HG03097 (cell line): ENCODE measurements around the gene RGS7.
"Not testable (repeated sequence)": the region's sequence is repeated elsewhere in the genome, so short reads cannot be mapped to it uniquely, and the experiment has no call there.

ENCODE experiments used
- ATAC-seq: cut with Tn5 transposase; IDR thresholded peaks from one replicate; pipeline ENCODE4 v1.9.1; 2021; ENCODE audit not compliant: unreplicated experiment, low FRiP score

The RGS7 gene

GRCh38 chr1:241143765-241144442 lies 213.1 kb downstream of the RGS7 start:
- no peak for ATAC-seq

- ATAC-seq: no peak
Observed at GRCh38 chr1:241142493-241142892, 214.5 kb downstream of the RGS7 start.

DNA sequence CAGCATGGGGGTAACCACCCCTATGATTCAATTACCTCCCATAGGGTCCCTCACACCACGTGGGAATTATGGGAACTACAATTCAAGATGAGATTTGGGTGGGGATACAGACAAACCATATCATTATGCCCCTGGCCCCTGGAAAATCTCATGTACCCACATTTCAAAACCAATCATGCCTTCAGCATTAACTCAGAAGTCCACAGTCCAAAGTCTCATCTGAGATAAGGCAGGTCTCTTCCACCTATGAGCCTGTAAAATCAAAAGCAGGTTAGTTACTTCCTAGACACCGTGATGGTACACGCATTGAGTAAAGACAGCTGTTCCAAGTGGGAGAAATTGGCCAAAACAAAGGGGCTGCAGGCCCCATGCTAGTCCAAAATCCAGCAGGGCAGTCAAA lies 215.4 kb downstream of the RGS7 start:
- not testable (repeated sequence) for ATAC-seq

- ATAC-seq: no peak
Observed at GRCh38 chr1:241140670-241141069, 216.3 kb downstream of the RGS7 start.

DNA sequence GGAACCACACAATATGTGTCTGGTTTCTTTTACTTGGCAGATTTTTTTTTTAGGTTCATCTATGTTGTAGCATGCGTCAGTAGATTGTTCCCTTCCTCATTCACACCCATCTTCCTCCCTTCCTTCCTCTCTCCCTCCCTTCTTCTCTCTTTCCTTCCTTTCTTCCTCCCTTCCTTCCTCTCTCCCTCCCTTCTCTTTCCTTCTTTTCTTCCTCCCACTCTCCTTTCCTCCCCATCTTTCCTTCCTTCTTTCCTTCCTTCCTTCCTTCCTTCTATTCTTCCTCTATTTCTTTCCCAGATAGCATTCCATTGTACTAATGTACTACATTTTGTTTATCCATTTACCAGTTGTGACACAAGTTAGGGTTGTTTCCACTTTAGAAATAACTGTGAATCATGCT lies 218.0 kb downstream of the RGS7 start:
- ATAC-seq: no peak

GRCh38 chr1:241138248-241138647 lies 218.8 kb downstream of the RGS7 start:
- ATAC-seq: no peak

GRCh38 chr1:241136389-241136788 lies 220.6 kb downstream of the RGS7 start:
- ATAC-seq: no peak

GRCh38 chr1:241131636-241132194 lies 225.3 kb downstream of the RGS7 start:
- no peak for ATAC-seq

DNA sequence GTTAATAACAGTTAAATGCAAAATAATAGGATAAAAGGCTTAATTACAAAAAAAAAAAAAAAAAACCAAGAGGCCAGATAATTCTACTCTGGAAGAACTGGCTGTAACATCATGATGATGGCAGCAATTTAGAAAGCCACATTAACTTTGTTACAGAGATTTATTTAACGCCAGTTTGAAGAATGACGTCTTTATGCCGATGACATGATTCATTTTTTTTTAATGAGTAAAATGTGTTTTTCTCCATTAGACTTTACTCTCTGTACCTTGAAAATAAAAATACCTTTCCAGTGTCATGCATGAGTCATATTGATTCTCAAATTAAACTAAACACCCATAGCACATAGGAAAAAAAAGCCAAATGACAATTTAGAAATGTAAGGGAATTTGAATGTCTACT lies 226.1 kb downstream of the RGS7 start:
- ATAC-seq: no peak

- no peak for ATAC-seq
Observed at GRCh38 chr1:241129207-241129960, 227.6 kb downstream of the RGS7 start.

- ATAC-seq: no peak
Observed at GRCh38 chr1:241125286-241125685, 231.7 kb downstream of the RGS7 start.

DNA sequence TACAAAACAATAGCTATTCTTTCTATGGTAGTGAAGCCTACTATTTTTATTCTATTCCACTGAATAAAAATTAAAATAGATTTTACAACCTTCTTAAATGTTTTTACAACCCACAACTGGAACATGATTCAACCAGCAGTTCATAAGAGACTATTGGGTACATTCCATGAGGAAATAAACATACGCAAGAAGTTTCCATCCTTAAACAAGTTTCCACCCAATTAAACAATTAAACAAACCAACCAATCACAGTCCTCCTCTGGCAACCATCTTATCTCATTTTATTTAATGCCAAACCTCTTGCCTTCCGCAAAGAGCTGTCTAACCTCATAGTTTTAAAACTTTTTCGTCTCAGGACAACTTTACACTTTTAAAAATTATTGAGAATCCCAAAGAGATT lies 239.0 kb downstream of the RGS7 start:
- no peak for ATAC-seq

DNA sequence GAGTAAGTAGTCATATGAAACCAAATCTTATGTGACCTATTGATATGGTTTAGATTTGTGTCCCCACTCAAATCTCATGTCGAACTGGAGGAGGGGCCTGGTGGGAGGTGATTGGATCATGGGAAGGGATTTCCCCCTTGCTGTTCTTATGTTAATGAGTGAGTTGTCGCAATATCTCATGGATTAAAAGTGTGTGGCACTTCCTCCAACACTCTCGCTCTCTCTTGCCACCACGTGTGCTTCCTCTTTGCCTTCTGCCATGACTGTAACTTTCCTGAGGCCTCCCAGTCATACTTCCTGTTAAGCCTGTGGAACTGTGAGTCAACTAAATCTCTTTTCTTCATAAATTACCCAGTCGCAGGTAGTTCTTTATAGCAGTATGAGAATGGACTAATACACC lies 241.2 kb downstream of the RGS7 start:
- ATAC-seq: no peak

DNA sequence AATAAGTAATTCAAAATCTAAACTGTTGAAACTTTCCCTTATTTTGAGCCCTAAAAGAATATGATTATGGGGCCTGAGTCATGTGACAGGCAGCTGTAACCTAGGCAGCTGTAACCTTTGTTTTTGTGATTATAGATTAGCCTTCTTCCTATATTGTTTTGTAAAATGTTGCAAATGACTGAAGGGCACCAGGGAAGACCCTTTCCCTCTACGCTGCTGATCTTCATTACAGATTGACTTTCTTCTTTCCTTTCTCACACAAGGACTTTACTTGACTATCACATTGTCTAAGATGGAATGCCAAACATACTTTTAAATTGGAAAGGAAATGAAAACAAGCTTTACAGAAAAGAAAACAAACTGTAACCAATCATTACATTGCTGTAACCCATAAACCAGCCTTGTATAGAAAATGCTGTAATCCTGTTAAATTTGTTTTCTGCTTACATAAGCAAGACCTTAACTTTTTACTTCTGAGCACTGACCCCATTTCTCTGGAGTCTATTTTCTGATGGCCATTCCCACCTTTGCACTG lies 242.2 kb downstream of the RGS7 start:
- no peak for ATAC-seq

GRCh38 chr1:241113557-241113956 lies 243.4 kb downstream of the RGS7 start:
- no peak for ATAC-seq

DNA sequence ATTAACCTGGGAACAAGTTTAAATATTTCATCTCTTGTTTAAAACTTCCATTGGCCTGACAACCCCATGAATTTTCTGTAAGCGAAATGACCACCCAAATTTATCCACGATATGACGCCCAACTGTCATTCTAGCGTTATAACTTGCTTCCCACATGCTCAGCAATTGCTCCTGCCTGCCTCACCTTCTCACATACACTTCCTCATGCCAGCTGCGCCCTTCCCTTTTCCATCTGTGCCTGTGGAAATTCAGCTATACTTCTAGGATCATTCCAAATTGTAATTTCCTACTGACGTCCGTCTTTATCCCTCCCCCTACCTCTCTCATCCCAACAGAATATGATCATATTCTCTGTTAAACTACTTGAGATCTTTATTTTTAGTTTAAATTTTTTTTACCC lies 248.0 kb downstream of the RGS7 start:
- no peak for ATAC-seq

- no peak for ATAC-seq
Observed at GRCh38 chr1:241105147-241105546, 251.9 kb downstream of the RGS7 start.

- ATAC-seq: no peak
Observed at GRCh38 chr1:241102664-241103063, 254.3 kb downstream of the RGS7 start.

- no peak for ATAC-seq
Observed at GRCh38 chr1:241101622-241102021, 255.4 kb downstream of the RGS7 start.

- ATAC-seq: no peak
Observed at GRCh38 chr1:241097479-241097878, 259.5 kb downstream of the RGS7 start.

DNA sequence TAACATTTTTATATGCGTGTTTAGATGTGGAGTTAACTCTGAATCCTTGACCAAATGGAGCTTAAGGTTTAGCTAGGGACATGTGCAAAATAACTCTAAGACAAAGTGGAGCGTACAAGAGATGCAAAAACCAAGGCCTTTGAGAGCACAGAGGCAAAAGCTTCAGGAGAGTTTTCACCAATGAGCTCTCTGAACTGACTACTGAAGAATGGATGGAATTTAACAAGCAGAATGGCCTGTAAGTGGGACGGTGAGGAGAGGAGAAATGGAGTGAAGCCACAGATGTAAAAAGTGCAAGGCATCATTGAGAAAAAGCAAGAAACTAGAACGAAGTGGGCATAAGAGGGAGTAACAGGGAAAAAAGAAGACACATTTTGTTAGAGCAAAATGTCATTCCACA lies 260.0 kb downstream of the RGS7 start:
- no peak for ATAC-seq

GRCh38 chr1:241095847-241096246 lies 261.2 kb downstream of the RGS7 start:
- ATAC-seq: no peak
